A549 (cell line): ENCODE measurements around the gene SDC1. TPM values are rescaled to one million over a fixed set of nuclear protein-coding genes. Genes with fewer than 3 reads are reported as not detected.

Experiments used
- ATAC-seq, 2 experiments: fragments of 200-7000 bp in 1 of 2; fragments of >200 bp in 1 of 2; cut with Nextera tagmentation in 1 of 2; cut with Tn5 transposase in 1 of 2; 3 replicates each; pipeline versions ENCODE4 v1.8.0 to v1.9.1; 2018 to 2020; ENCODE audit warnings: mild to moderate bottlenecking in 1 of 2, moderate library complexity in 1 of 2
- CTCF ChIA-PET: fragments of 300-600 bp; sonication (Branson Sonifier 250); formaldehyde crosslinking; extraction: SDS; loops from one replicate; lab custom pipeline; 2021; ENCODE audit warnings: antibody characterized with exemption, inconsistent platforms; lab: Yijun Ruan, JAX
- POLR2A ChIA-PET: fragments of 350-600 bp; formaldehyde crosslinking; extraction: SDS; loops from one replicate; lab custom pipeline; 2021; ENCODE audit warnings: antibody characterized with exemption, inconsistent platforms; lab: Yijun Ruan, JAX
- DNase-seq, 2 experiments: peaks; one replicate each; pipeline versions ENCODE4 v3.0.0 to v3.0.0-alpha.2; 2011 to 2016; ENCODE audit warnings: low read depth in 1 of 2, low spot score in 1 of 2
- FAIRE-seq: peaks from 2 replicates; lab custom pipeline; 2011; peaks lifted over from hg19 to GRCh38; lab: Jason Lieb, UNC
- H3K27ac ChIP-seq, 2 experiments: fragments of >200 bp; sonication (Bioruptor Twin); formaldehyde crosslinking; 3 replicates each; pipeline ENCODE4 v1.5.1; 2016 to 2017
- H3K4me1 ChIP-seq: fragments of >200 bp; sonication (Bioruptor Twin); formaldehyde crosslinking; 3 replicates; pipeline ENCODE4 v1.6.1; 2016
- H3K4me2 ChIP-seq: fragments of >200 bp; sonication (Bioruptor Twin); formaldehyde crosslinking; 3 replicates; pipeline ENCODE4 v1.6.1; 2016
- H3K4me3 ChIP-seq: fragments of >200 bp; sonication (Bioruptor Twin); formaldehyde crosslinking; 3 replicates; pipeline ENCODE4 v1.5.1; 2016
- H3K9me3 ChIP-seq: fragments of >200 bp; sonication (Bioruptor Twin); formaldehyde crosslinking; 3 replicates; pipeline ENCODE4 v1.6.1; 2016
- ATOH8 ChIP-seq: fragments of 250-450 bp; sonication (Bioruptor Pico); IDR thresholded peaks from 2 replicates; pipeline ENCODE4 v1.5.0; 2020; ENCODE audit warnings: low read depth, mild to moderate bottlenecking, moderate library complexity
- BHLHE40 ChIP-seq: IDR thresholded peaks from 2 replicates; pipeline ENCODE4 v1.6.1; 2012; ENCODE audit warnings: low read depth, low read length, inconsistent platforms
- CBX8 ChIP-seq: fragments of 200-600 bp; sonication (generic); IDR thresholded peaks from 2 replicates; pipeline ENCODE4 v1.6.1; 2016
- CEBPB ChIP-seq, 2 experiments: fragments of >200 bp in 1 of 2; sonication (Bioruptor Twin) in 1 of 2; formaldehyde crosslinking in 1 of 2; IDR thresholded peaks; 2 replicates each; pipeline ENCODE4 v1.6.1; 2012 to 2016
- ESRRA ChIP-seq: fragments of 150-350 bp; IDR thresholded peaks from 2 replicates; pipeline ENCODE4 v1.6.1; 2014; ENCODE audit warnings: mild to moderate bottlenecking, low read length, borderline replicate concordance
- FOSB ChIP-seq: fragments of 250-450 bp; sonication (Bioruptor Pico); IDR thresholded peaks from 2 replicates; pipeline ENCODE4 v1.5.0; 2020; ENCODE audit warnings: mild to moderate bottlenecking, moderate library complexity
- FOSL2 ChIP-seq, 2 experiments: fragments of 450-650 bp in 1 of 2; fragments of >200 bp in 1 of 2; sonication (Bioruptor Twin) in 1 of 2; formaldehyde crosslinking; IDR thresholded peaks; 2 replicates each; pipeline versions ENCODE4 v1.5.0 to v1.6.1; 2016 to 2020; ENCODE audit warnings: mild to moderate bottlenecking in 1 of 2, moderate library complexity in 1 of 2
- FOXS1 ChIP-seq: fragments of 250-450 bp; sonication (Bioruptor Pico); IDR thresholded peaks from 2 replicates; pipeline ENCODE4 v1.5.0; 2020; ENCODE audit warnings: mild to moderate bottlenecking, moderate library complexity
- GATA3 ChIP-seq: IDR thresholded peaks from 2 replicates; pipeline ENCODE4 v1.6.1; 2012; ENCODE audit warnings: borderline replicate concordance
- HDAC2 ChIP-seq: fragments of 200-600 bp; sonication (generic); IDR thresholded peaks from 2 replicates; pipeline ENCODE4 v1.6.1; 2016
- HEYL ChIP-seq: fragments of 250-450 bp; sonication (Bioruptor Pico); IDR thresholded peaks from 2 replicates; pipeline ENCODE4 v1.8.0; 2021; ENCODE audit warnings: mild to moderate bottlenecking, moderate library complexity
- HMGXB4 ChIP-seq: fragments of 250-450 bp; sonication (Bioruptor Pico); IDR thresholded peaks from 2 replicates; pipeline ENCODE4 v1.5.0; 2021; ENCODE audit warnings: mild to moderate bottlenecking, moderate library complexity, borderline replicate concordance
- KDM1A ChIP-seq: fragments of 200-600 bp; sonication (generic); IDR thresholded peaks from 2 replicates; pipeline ENCODE4 v1.6.1; 2016; ENCODE audit warnings: low read depth, mild to moderate bottlenecking
- KDM5A ChIP-seq: fragments of 200-600 bp; sonication (generic); IDR thresholded peaks from 2 replicates; pipeline ENCODE4 v1.6.1; 2016; ENCODE audit warnings: antibody characterized with exemption, mild to moderate bottlenecking
- MAZ ChIP-seq: fragments of 150-350 bp; IDR thresholded peaks from 2 replicates; pipeline ENCODE4 v1.6.1; 2014; ENCODE audit warnings: antibody characterized with exemption, low read depth, low read length, borderline replicate concordance
- MYC ChIP-seq: IDR thresholded peaks from 2 replicates; pipeline ENCODE4 v1.6.1; 2012; ENCODE audit warnings: mild to moderate bottlenecking, inconsistent platforms, low read length, improper control_type of control experiment, borderline replicate concordance
- POLR2AphosphoS2 ChIP-seq: conservative IDR thresholded peaks from 2 replicates; pipeline ENCODE4 v1.6.1; 2012; ENCODE audit warnings: low read length, improper control_type of control experiment, inconsistent platforms
- REST ChIP-seq: fragments of 200-600 bp; sonication (generic); IDR thresholded peaks from 2 replicates; pipeline ENCODE4 v1.6.1; 2016; ENCODE audit warnings: antibody characterized with exemption, mild to moderate bottlenecking, moderate library complexity
- SMC3 ChIP-seq: fragments of >200 bp; sonication (Bioruptor Twin); formaldehyde crosslinking; IDR thresholded peaks from 3 replicates; pipeline ENCODE4 v1.6.1; 2018; ENCODE audit warnings: inconsistent platforms
- SREBF2 ChIP-seq: fragments of 450-650 bp; IDR thresholded peaks from 2 replicates; pipeline ENCODE4 v1.6.1; 2014; ENCODE audit warnings: mild to moderate bottlenecking, moderate library complexity
- TFCP2L1 ChIP-seq: fragments of 250-450 bp; sonication (Bioruptor Pico); IDR thresholded peaks from 2 replicates; pipeline ENCODE4 v1.5.0; 2021; ENCODE audit warnings: mild to moderate bottlenecking
- ZFP36 ChIP-seq: fragments of 450-650 bp; IDR thresholded peaks from 2 replicates; pipeline ENCODE4 v1.6.1; 2014; ENCODE audit warnings: borderline replicate concordance; ENCODE audit not compliant: partially characterized antibody
- WGBS: methylation state at CpG from one replicate; pipeline ENCODE4 v1.1.6; 2017; ENCODE audit errors: missing lambda C conversion rate; 5-methylcytosine and 5-hydroxymethylcytosine counted together
- polyA plus RNA-seq, 4 experiments: library from polyadenylated mRNA; depleted of rRNA in 3 of 4; stranded (reverse); fragments of >200 nt; fragmentation: RNase III in 1 of 4; extraction: RNeasy Plus Mini Kit Qiagen cat#74134 plus additional on column Dnase treatment in 1 of 4; gene quantifications; 2 replicates in 3 of 4; 3 replicates in 1 of 4; pipeline ENCODE4 v1.2.3, GENCODE V29; 2011 to 2017
- TF ChIP-seq, protein P1 (sequence below): IDR thresholded peaks from 2 replicates; pipeline ENCODE4 v1.6.1; 2012; ENCODE audit warnings: low read depth, borderline replicate concordance

The SDC1 gene
- polyA plus RNA-seq, 2 of the 4 experiments (the other 2 are of a cell fraction): 116 to 171 TPM

DNA sequence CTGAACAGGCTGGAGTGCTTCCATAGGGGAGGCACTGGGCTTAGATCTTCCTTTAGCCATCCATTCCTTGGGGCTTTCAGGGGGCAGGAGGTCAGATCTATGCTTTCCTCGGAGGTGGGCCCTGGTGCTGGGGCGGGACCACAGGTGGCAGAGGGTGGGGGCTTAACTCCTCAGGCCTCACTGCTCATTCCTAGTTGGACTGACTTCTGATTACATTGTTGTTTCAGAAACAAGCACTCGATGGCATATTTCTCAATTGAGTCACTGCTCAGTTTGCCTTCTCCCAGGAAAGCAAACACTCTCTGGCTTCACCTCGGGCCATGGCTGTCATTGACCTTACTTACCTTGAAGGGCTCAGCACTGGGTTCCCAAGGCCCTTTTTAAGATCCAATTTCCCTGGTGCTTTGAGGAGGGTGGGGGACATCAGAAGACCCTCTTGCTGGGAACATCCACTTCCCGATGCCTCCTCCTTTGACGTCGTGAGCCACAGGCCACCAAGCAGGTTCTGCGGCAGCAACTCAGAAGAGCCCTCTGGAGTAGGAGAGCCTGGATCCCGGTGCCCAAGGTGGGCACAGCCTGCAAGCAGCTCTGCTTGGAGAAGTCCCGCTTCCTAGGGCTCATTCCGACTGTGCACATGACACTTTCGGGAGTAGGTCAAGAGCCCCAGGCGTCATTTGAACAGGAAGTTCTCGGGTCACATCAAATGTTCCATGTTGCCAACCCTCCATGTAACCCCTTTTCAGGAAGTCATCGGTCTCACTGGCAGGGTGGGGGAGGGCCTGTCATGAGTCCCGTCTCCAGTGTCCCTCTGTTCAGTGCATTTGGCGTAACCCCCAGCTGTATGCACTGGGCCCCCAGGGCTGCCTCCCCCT, 40.6 kb downstream of the SDC1 start (continued):
- TF ChIP-seq KDM1A: no peak
- no peak for TF ChIP-seq SREBF2
- TF ChIP-seq ESRRA: peak; percentile 31; the same call in 1 of the 2 replicates
- TF ChIP-seq FOSL2 (IDR thresholded peaks at IDR 0.05): 0 out of 2 replicates have a peak, but pooled peaks have one; percentile 45
- peak; percentile 86 for TF ChIP-seq FOSL2 (CRISPR knock-in tag; IDR thresholded peaks at IDR 0.05)
- TF ChIP-seq GATA3: peak; percentile 46; the same call in 1 of the 2 replicates
- no peak for TF ChIP-seq TFCP2L1 (CRISPR knock-in tag)
- no peak; the same call in 1 of the 3 replicates for TF ChIP-seq SMC3
- TF ChIP-seq POLR2AphosphoS2: no peak
- no peak for TF ChIP-seq BHLHE40

DNA sequence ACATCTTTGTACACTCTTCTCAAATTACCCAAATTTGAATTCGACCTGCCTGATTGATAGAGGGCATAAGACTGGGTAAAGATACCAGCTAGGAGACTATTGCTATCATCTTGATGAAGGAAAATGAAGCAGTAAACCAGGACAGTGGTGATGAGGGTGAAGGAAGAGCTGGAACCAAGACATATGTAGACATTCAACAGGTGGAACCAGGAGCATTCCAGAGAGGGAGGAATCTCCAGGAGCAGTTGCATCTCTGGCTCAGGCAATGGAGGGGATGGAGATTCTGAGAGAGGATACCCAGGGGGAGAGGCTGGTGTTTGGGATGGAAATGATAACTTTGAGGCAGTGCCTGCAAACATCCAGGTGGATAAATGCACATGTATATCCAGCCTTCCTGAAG, 41.6 kb downstream of the SDC1 start:
- peak overlapping the region; percentile 90 to 98 for H3K27ac ChIP-seq

More for the DNA sequence above, 41.6 kb downstream of the SDC1 start:
- H3K4me1 ChIP-seq: peaks cover 91% of the 10 kb centered on the region
- FAIRE-seq: no peak
- H3K4me3 ChIP-seq: no peak overlapping the region
- DNase-seq: no peak
- H3K4me2 ChIP-seq: peak overlapping the region; percentile 48
- TF ChIP-seq POLR2AphosphoS2 (no peak), KDM5A (no peak), ZFP36 (no peak), ESRRA (no peak), SMC3 (no peak), HMGXB4 (no peak), FOXS1 (no peak), MYC (no peak), HEYL (CRISPR knock-in tag) (no peak), CBX8 (no peak), HDAC2 (no peak), MAZ (no peak), REST (no peak), CEBPB (IDR thresholded peaks at IDR 0.05) (no peak), ATOH8 (CRISPR knock-in tag) (no peak), KDM1A (no peak), FOSB (CRISPR knock-in tag) (no peak)
- TF ChIP-seq, protein P1, sequence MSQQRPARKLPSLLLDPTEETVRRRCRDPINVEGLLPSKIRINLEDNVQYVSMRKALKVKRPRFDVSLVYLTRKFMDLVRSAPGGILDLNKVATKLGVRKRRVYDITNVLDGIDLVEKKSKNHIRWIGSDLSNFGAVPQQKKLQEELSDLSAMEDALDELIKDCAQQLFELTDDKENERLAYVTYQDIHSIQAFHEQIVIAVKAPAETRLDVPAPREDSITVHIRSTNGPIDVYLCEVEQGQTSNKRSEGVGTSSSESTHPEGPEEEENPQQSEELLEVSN: no peak
- ChIA-PET CTCF (interaction anchor here (0.8 to 12.5 kb wide), 11 partner anchors 10 to 143 kb away, joined by 3 to 115 read pairs (median 4); partner anchors contain the start of gene SDC1), POLR2A (no interaction called here)
- no peaks in the 10 kb centered on the region for H3K9me3 ChIP-seq
- WGBS: 24% methylated on average over 1 of the region's 1 CpG
- ATAC-seq: no peak
